ENCODE measurements around the gene AGAP5. TPM values are rescaled to one million over a fixed set of nuclear protein-coding genes. Genes with fewer than 3 reads are reported as not detected.

The AGAP5 gene
- total RNA-seq: 2.7 and 4.9 TPM in 2 replicates

GRCh38 chr10:73697675-73698159 lies at the start of gene AGAP5:
Gene AGAP5, minus strand, starts transcription at chr10:73698109. Its CDS starts 354 bp downstream, at chr10:73697755.

GRCh38 chr10:73743905-73744663 lies 46.2 kb upstream of the AGAP5 start, which contains the start of gene SEC24C:
Gene SEC24C, plus strand, starts transcription at chr10:73744372. Its CDS starts 2,461 bp downstream, at chr10:73746833.

GRCh38 chr10:73655990-73656298 lies 42.0 kb downstream of the AGAP5 start, which contains the start of gene SYNPO2L:
Gene SYNPO2L, minus strand, starts transcription at chr10:73656029. Its CDS starts 107 bp downstream, at chr10:73655922.

GRCh38 chr10:73641328-73642060 lies 56.4 kb downstream of the AGAP5 start, which contains the start of gene MYOZ1:
Gene MYOZ1, minus strand, starts transcription at chr10:73641474. Its CDS starts 1,457 bp downstream, at chr10:73640017.

Small RNA genes within 50 kb of the gene (small RNA-seq; reads per million reads assigned to genes)
- gene AC022400.4: not detected
- not detected for gene RNA5SP320

Other genes starting within 250 kb of the AGAP5 start
- gene PPP3CB, start 202.1 kb downstream of the AGAP5 start, total RNA-seq: 20.3 and 22.8 TPM in 2 replicates
- 7.9 and 8.5 TPM in 2 replicates for gene USP54, start 106.8 kb downstream of the AGAP5 start, total RNA-seq
- gene MYOZ1, start 56.6 kb downstream of the AGAP5 start, total RNA-seq: 0.43 and 0.79 TPM in 2 replicates
- under 0.01 TPM in 1 of 2 replicates, not detected in the other for gene SYNPO2L, start 42.1 kb downstream of the AGAP5 start, total RNA-seq
- 56.1 and 94.3 TPM in 2 replicates for gene SEC24C, start 46.3 kb upstream of the AGAP5 start, total RNA-seq
- 13.6 and 16.5 TPM in 2 replicates for gene CHCHD1, start 83.9 kb upstream of the AGAP5 start, total RNA-seq
- gene ZSWIM8, start 87.5 kb upstream of the AGAP5 start, total RNA-seq: 85.6 and 122 TPM in 2 replicates
- 12.5 and 16.1 TPM in 2 replicates for gene NDST2, start 113.5 kb upstream of the AGAP5 start, total RNA-seq
- gene CAMK2G, start 176.4 kb upstream of the AGAP5 start, total RNA-seq: 30.6 and 30.9 TPM in 2 replicates
- 2.7 and 7.0 TPM in 2 replicates for gene PLAU, start 213.0 kb upstream of the AGAP5 start, total RNA-seq